ENCODE data around the gene SEZ6L2.
"Not testable (repeated sequence)": the region's sequence is repeated elsewhere in the genome, so short reads cannot be mapped to it uniquely, and the experiment has no call there.

The SEZ6L2 gene

DNA sequence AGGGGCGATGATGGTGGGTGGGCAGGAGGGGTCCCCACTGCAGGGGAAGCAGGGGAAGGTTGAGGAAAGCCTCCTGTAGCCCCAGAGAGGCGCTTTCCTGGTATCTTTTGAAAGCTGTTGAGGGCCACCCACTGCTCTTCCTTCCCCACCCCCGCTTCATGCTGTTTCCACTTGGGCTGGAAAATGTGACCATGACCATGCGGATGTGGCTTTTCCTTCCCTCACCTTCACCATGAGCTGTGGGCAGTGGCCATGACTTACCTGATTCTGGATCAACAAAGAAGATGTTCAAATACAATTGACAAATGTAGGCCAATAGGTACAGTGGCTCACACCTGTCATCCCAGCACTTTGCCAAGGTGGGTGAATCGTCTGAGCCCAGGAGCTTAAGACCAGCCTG lies 65.3 kb downstream of the SEZ6L2 start:
- no peak overlapping the region for H3K4me3 ChIP-seq (ENCODE audit: low read length, poor library complexity, severe bottlenecking)
- no peaks in the 10 kb centered on the region for H3K36me3 ChIP-seq (ENCODE audit: insufficient read depth, low read length)
- H3F3A ChIP-seq (ENCODE audit: low read depth), result no peaks in the 10 kb centered on the region
- H3K9me2 ChIP-seq (replicated peaks; ENCODE audit: low read depth, low read length), result no peaks in the 10 kb centered on the region
- no peak overlapping the region for H3K4me2 ChIP-seq (ENCODE audit: low read depth, low read length, poor library complexity, severe bottlenecking)
- H3K79me2 ChIP-seq (ENCODE audit: insufficient read depth, low read length), result no peaks in the 10 kb centered on the region
- H3K4me1 ChIP-seq (ENCODE audit: insufficient read depth, low read length, poor library complexity, severe bottlenecking), result no peaks in the 10 kb centered on the region
- TF ChIP-seq, protein P1, sequence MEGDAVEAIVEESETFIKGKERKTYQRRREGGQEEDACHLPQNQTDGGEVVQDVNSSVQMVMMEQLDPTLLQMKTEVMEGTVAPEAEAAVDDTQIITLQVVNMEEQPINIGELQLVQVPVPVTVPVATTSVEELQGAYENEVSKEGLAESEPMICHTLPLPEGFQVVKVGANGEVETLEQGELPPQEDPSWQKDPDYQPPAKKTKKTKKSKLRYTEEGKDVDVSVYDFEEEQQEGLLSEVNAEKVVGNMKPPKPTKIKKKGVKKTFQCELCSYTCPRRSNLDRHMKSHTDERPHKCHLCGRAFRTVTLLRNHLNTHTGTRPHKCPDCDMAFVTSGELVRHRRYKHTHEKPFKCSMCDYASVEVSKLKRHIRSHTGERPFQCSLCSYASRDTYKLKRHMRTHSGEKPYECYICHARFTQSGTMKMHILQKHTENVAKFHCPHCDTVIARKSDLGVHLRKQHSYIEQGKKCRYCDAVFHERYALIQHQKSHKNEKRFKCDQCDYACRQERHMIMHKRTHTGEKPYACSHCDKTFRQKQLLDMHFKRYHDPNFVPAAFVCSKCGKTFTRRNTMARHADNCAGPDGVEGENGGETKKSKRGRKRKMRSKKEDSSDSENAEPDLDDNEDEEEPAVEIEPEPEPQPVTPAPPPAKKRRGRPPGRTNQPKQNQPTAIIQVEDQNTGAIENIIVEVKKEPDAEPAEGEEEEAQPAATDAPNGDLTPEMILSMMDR (conservative IDR thresholded peaks at IDR 0.05; ENCODE audit: low read length), result no peak
- TF ChIP-seq EZH2phosphoT487 (IDR thresholded peaks at IDR 0.05; ENCODE audit: borderline replicate concordance), result no peak
- no peaks in the 10 kb centered on the region for H3K27me3 ChIP-seq (ENCODE audit: insufficient read depth, low read length, poor library complexity, severe bottlenecking)
- H3K9me3 ChIP-seq (ENCODE audit: insufficient read depth, low read depth, low read length), result no peaks in the 10 kb centered on the region
- H4K20me1 ChIP-seq (ENCODE audit: insufficient read depth, low read length, poor library complexity, severe bottlenecking), result no peaks in the 10 kb centered on the region
- no peak overlapping the region for H3K9ac ChIP-seq (ENCODE audit: low read depth, low read length, poor library complexity, severe bottlenecking)
- H2AFZ ChIP-seq (ENCODE audit: low read length), result no peak overlapping the region

DNA sequence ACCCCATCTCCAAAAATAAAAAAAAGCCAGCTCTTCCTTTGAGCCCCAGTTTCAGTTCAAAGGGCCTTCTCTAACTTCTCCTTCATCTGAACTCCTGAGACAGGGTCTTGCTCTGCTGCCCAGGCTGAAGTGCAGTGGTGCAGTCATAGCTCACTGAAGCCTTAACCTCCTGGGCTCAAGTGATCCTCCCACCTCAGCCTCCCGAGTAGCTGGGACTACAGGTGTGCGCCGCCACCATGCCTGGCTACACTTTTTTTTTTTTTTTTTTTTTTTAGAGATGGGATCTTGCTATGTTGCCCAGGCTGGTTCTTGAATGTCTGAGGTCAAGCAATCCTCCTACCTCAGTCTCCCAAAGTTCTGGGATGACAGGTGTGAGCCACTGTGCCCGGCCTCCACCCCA lies 66.1 kb downstream of the SEZ6L2 start:
- H4K20me1 ChIP-seq (ENCODE audit: insufficient read depth, low read length, poor library complexity, severe bottlenecking); H3K9me3 ChIP-seq (ENCODE audit: insufficient read depth, low read depth, low read length); H3F3A ChIP-seq (ENCODE audit: low read depth); H3K4me3 ChIP-seq (ENCODE audit: low read length, poor library complexity, severe bottlenecking); H3K4me1 ChIP-seq (ENCODE audit: insufficient read depth, low read length, poor library complexity, severe bottlenecking); H3K36me3 ChIP-seq (ENCODE audit: insufficient read depth, low read length); H3K9me2 ChIP-seq (replicated peaks; ENCODE audit: low read depth, low read length); H3K9ac ChIP-seq (ENCODE audit: low read depth, low read length, poor library complexity, severe bottlenecking); H3K27me3 ChIP-seq (ENCODE audit: insufficient read depth, low read length, poor library complexity, severe bottlenecking); H3K4me2 ChIP-seq (ENCODE audit: low read depth, low read length, poor library complexity, severe bottlenecking); H3K79me2 ChIP-seq (ENCODE audit: insufficient read depth, low read length); H2AFZ ChIP-seq (ENCODE audit: low read length): not testable (repeated sequence)

DNA sequence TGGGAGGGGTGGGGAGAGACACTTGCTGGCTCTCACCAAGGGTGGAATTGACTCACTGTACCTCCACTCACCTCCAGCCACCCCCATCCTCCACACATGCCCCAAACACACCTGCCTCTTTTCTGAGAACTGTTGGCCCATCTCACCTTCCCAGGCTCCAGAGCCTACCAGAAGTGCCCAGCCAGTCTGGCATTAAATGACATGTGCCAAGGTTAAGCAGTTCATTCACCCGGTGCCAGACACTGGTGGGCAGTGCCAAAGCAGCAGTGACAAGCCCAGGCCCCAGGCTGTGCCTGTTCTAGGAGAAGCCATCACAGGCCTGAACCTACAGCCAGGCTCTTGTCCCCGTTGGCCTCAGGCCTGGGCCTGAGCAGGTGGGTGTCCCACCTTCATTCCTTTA lies 67.9 kb downstream of the SEZ6L2 start:
- Histone ChIP-seq H3K4me3 (ENCODE audit: low read length, poor library complexity, severe bottlenecking) (no peak overlapping the region), H3K9me2 (replicated peaks; ENCODE audit: low read depth, low read length) (no peaks in the 10 kb centered on the region), H3K36me3 (ENCODE audit: insufficient read depth, low read length) (no peaks in the 10 kb centered on the region), H4K20me1 (ENCODE audit: insufficient read depth, low read length, poor library complexity, severe bottlenecking) (no peaks in the 10 kb centered on the region), H3K79me2 (ENCODE audit: insufficient read depth, low read length) (no peaks in the 10 kb centered on the region), H3K9me3 (ENCODE audit: insufficient read depth, low read depth, low read length) (no peaks in the 10 kb centered on the region), H3K27me3 (ENCODE audit: insufficient read depth, low read length, poor library complexity, severe bottlenecking) (no peaks in the 10 kb centered on the region), H2AFZ (ENCODE audit: low read length) (no peak overlapping the region), H3F3A (ENCODE audit: low read depth) (no peaks in the 10 kb centered on the region), H3K4me1 (ENCODE audit: insufficient read depth, low read length, poor library complexity, severe bottlenecking) (no peaks in the 10 kb centered on the region), H3K9ac (ENCODE audit: low read depth, low read length, poor library complexity, severe bottlenecking) (no peak overlapping the region), H3K4me2 (ENCODE audit: low read depth, low read length, poor library complexity, severe bottlenecking) (no peak overlapping the region)
- TF ChIP-seq, protein P1 (conservative IDR thresholded peaks at IDR 0.05; ENCODE audit: low read length), result no peak
- no peak for TF ChIP-seq EZH2phosphoT487 (IDR thresholded peaks at IDR 0.05; ENCODE audit: borderline replicate concordance)

DNA sequence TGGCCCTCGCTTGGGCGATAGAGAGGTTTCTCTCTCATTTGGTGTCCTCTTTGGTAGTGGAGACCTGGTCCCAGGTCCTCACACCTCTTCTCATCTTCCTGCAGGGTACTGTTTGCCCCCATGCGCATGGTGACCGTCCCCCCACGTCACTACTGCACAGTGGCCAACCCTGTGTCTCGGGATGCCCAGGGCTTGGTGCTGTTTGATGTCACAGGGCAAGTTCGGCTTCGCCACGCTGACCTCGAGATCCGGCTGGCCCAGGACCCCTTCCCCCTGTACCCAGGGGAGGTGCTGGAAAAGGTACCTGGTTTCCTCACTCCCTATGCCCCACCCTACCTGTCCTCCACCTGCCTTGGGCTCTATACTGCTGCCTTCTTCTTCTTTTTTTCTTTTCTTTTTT lies 68.6 kb downstream of the SEZ6L2 start:
- no peaks in the 10 kb centered on the region for H3K9me2 ChIP-seq (replicated peaks; ENCODE audit: low read depth, low read length)
- no peak overlapping the region for H3K9ac ChIP-seq (ENCODE audit: low read depth, low read length, poor library complexity, severe bottlenecking)
- no peaks in the 10 kb centered on the region for H3K27me3 ChIP-seq (ENCODE audit: insufficient read depth, low read length, poor library complexity, severe bottlenecking)
- no peaks in the 10 kb centered on the region for H3K36me3 ChIP-seq (ENCODE audit: insufficient read depth, low read length)
- no peaks in the 10 kb centered on the region for H3K9me3 ChIP-seq (ENCODE audit: insufficient read depth, low read depth, low read length)
- H3K4me3 ChIP-seq (ENCODE audit: low read length, poor library complexity, severe bottlenecking), result no peak overlapping the region
- H3F3A ChIP-seq (ENCODE audit: low read depth), result no peaks in the 10 kb centered on the region
- no peak overlapping the region for H3K4me2 ChIP-seq (ENCODE audit: low read depth, low read length, poor library complexity, severe bottlenecking)
- H2AFZ ChIP-seq (ENCODE audit: low read length), result no peak overlapping the region
- H4K20me1 ChIP-seq (ENCODE audit: insufficient read depth, low read length, poor library complexity, severe bottlenecking), result no peaks in the 10 kb centered on the region
- no peak for TF ChIP-seq EZH2phosphoT487 (IDR thresholded peaks at IDR 0.05; ENCODE audit: borderline replicate concordance)
- TF ChIP-seq, protein P1 (conservative IDR thresholded peaks at IDR 0.05; ENCODE audit: low read length), result no peak
- H3K4me1 ChIP-seq (ENCODE audit: insufficient read depth, low read length, poor library complexity, severe bottlenecking), result no peaks in the 10 kb centered on the region
- H3K79me2 ChIP-seq (ENCODE audit: insufficient read depth, low read length), result no peaks in the 10 kb centered on the region

Measured in Loucy (cell line).